PC-3 (cell line): Measurements from ENCODE around the gene ZNF423. TPM values are rescaled to one million over a fixed set of nuclear protein-coding genes. Genes with fewer than 3 reads are reported as not detected.

Source experiments
- ATAC-seq: fragments of 200-7000 bp; cut with Tn5 transposase; 2 replicates; pipeline ENCODE4 v1.9.1; 2020; ENCODE audit warnings: mild to moderate bottlenecking, moderate library complexity
- BruUV-seq: library from RNA; stranded (reverse); fragments of 400-500 nt; replicated peaks from 2 replicates; lab custom pipeline; 2021; lab: Mats Ljungman, UMichigan
- CTCF ChIA-PET: fragments of 300-600 bp; sonication (Branson Sonifier 250); formaldehyde crosslinking; loops from one replicate; lab custom pipeline; 2022; ENCODE audit warnings: antibody characterized with exemption; lab: Charles Lee
- POLR2A ChIA-PET: fragments of 300-600 bp; sonication (Branson Sonifier 250); formaldehyde crosslinking; loops from one replicate; lab custom pipeline; 2022; ENCODE audit warnings: antibody characterized with exemption; ENCODE audit not compliant: unreplicated experiment; lab: Charles Lee
- DNase-seq: peaks from one replicate; pipeline ENCODE4 v3.0.0-alpha.2; 2015
- H2AFZ ChIP-seq: fragments of 300-600 bp; sonication (generic); 2 replicates; pipeline ENCODE4 v1.6.0; 2016; ENCODE audit warnings: antibody characterized with exemption, low read length
- H3F3A ChIP-seq: fragments of 300-600 bp; sonication (generic); one replicate; pipeline ENCODE4 v1.6.0; 2017; ENCODE audit warnings: antibody characterized with exemption, low read length, control low read depth, mild to moderate bottlenecking; ENCODE audit not compliant: unreplicated experiment
- H3K27ac ChIP-seq: fragments of 300-600 bp; sonication (generic); 2 replicates; pipeline ENCODE4 v1.5.1; 2016; ENCODE audit warnings: mild to moderate bottlenecking, low read length
- H3K27me3 ChIP-seq: fragments of 300-600 bp; sonication (generic); 2 replicates; pipeline ENCODE4 v1.6.1; 2016; ENCODE audit warnings: low read length, mixed read lengths
- H3K36me3 ChIP-seq: fragments of 300-600 bp; sonication (generic); 2 replicates; pipeline ENCODE4 v1.6.1; 2016; ENCODE audit warnings: low read depth, mixed run types, low read length, mixed read lengths
- H3K4me1 ChIP-seq: fragments of 300-600 bp; sonication (generic); 2 replicates; pipeline ENCODE4 v1.5.1; 2016; ENCODE audit warnings: low read length; ENCODE audit not compliant: insufficient read depth
- H3K4me2 ChIP-seq: fragments of 300-600 bp; sonication (generic); 2 replicates; pipeline ENCODE4 v1.6.0; 2016; ENCODE audit warnings: low read length
- H3K4me3 ChIP-seq: fragments of 300-600 bp; sonication (generic); 2 replicates; pipeline ENCODE4 v1.5.1; 2016; ENCODE audit warnings: mild to moderate bottlenecking, low read length, mixed read lengths
- H3K79me2 ChIP-seq: fragments of 300-600 bp; sonication (generic); 2 replicates; pipeline ENCODE4 v1.6.1; 2017; ENCODE audit warnings: low read length, mixed read lengths
- H3K9ac ChIP-seq: fragments of 300-600 bp; sonication (generic); 2 replicates; pipeline ENCODE4 v1.6.0; 2016; ENCODE audit warnings: mild to moderate bottlenecking, low read length
- H3K9me2 ChIP-seq: fragments of 300-600 bp; sonication (generic); replicated peaks from 2 replicates; pipeline ENCODE4 v1.6.1; 2016; ENCODE audit warnings: mixed run types, low read length, mixed read lengths
- H3K9me3 ChIP-seq: fragments of 300-600 bp; sonication (generic); 2 replicates; pipeline ENCODE4 v1.6.1; 2016; ENCODE audit warnings: low read length, mixed read lengths
- H4K20me1 ChIP-seq: fragments of 300-600 bp; sonication (generic); 2 replicates; pipeline ENCODE4 v1.6.1; 2016; ENCODE audit warnings: low read length, mixed read lengths
- EZH2 ChIP-seq: fragments of 300-600 bp; sonication (generic); IDR thresholded peaks from one replicate; pipeline ENCODE4 v1.6.1; 2017; ENCODE audit warnings: antibody characterized with exemption, mild to moderate bottlenecking, low read length; ENCODE audit not compliant: unreplicated experiment
- EZH2phosphoT487 ChIP-seq: fragments of 300-600 bp; sonication (generic); IDR thresholded peaks from 2 replicates; pipeline ENCODE4 v1.6.1; 2018; ENCODE audit warnings: mild to moderate bottlenecking, antibody characterized with exemption, low read length, borderline replicate concordance
- intact Hi-C: fragments of 100-400 bp; cut with micrococcal nuclease; formaldehyde crosslinking; loops from 2 replicates; pipeline ENCODE4 v1.9.0; 2023
- total RNA-seq: library from RNA; depleted of rRNA; stranded (reverse); fragments of >200 nt; gene quantifications from 2 replicates; pipeline ENCODE4 v1.2.3, GENCODE V29; 2014
- TF ChIP-seq, protein P1 (sequence below): fragments of 300-600 bp; sonication (generic); conservative IDR thresholded peaks from 2 replicates; pipeline ENCODE4 v1.5.1; 2017; ENCODE audit warnings: antibody characterized with exemption, low read depth, mild to moderate bottlenecking, low read length

The ZNF423 gene
- total RNA-seq, 1 experiment from 2014 or later, result not detected

GRCh38 chr16:49708491-49708890 is 147.4 kb downstream of the ZNF423 start:
- H3K4me2 ChIP-seq, result no peak overlapping the region
- no peaks in the 10 kb centered on the region for H3K9me2 ChIP-seq
- ATAC-seq, result no peak
- no peaks in the 10 kb centered on the region for H3F3A ChIP-seq
- no peaks in the 10 kb centered on the region for H3K9me3 ChIP-seq
- no peak overlapping the region for H3K27ac ChIP-seq
- ChIA-PET POLR2A (no interaction called here), CTCF (no interaction called here)
- intact Hi-C loops, result no loop called here
- H3K4me3 ChIP-seq, result no peak overlapping the region
- H2AFZ ChIP-seq, result no peak overlapping the region
- H3K27me3 ChIP-seq, result peaks cover 23% of the 10 kb centered on the region
- DNase-seq, result no peak
- no peaks in the 10 kb centered on the region for H4K20me1 ChIP-seq
- no peak for TF ChIP-seq EZH2phosphoT487
- TF ChIP-seq EZH2, result no peak
- TF ChIP-seq, protein P1, sequence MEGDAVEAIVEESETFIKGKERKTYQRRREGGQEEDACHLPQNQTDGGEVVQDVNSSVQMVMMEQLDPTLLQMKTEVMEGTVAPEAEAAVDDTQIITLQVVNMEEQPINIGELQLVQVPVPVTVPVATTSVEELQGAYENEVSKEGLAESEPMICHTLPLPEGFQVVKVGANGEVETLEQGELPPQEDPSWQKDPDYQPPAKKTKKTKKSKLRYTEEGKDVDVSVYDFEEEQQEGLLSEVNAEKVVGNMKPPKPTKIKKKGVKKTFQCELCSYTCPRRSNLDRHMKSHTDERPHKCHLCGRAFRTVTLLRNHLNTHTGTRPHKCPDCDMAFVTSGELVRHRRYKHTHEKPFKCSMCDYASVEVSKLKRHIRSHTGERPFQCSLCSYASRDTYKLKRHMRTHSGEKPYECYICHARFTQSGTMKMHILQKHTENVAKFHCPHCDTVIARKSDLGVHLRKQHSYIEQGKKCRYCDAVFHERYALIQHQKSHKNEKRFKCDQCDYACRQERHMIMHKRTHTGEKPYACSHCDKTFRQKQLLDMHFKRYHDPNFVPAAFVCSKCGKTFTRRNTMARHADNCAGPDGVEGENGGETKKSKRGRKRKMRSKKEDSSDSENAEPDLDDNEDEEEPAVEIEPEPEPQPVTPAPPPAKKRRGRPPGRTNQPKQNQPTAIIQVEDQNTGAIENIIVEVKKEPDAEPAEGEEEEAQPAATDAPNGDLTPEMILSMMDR, result no peak
- no peaks in the 10 kb centered on the region for H3K79me2 ChIP-seq
- H3K36me3 ChIP-seq, result no peaks in the 10 kb centered on the region
- no peak overlapping the region for H3K9ac ChIP-seq
- no TSS peak for BruUV-seq
- H3K4me1 ChIP-seq, result no peaks in the 10 kb centered on the region

GRCh38 chr16:49706620-49707355 is 149.1 kb downstream of the ZNF423 start:
- H3K4me2 ChIP-seq, result no peak overlapping the region
- no peaks in the 10 kb centered on the region for H3K36me3 ChIP-seq
- TF ChIP-seq EZH2 (no peak), EZH2phosphoT487 (no peak)
- TF ChIP-seq, protein P1, result no peak
- CTCF ChIA-PET, result no interaction called here
- no TSS peak for BruUV-seq
- no peaks in the 10 kb centered on the region for H3K79me2 ChIP-seq
- intact Hi-C loops, result no loop called here
- H4K20me1 ChIP-seq, result no peaks in the 10 kb centered on the region
- no peaks in the 10 kb centered on the region for H3K4me1 ChIP-seq
- no peaks in the 10 kb centered on the region for H3K9me2 ChIP-seq
- no peak overlapping the region for H3K27ac ChIP-seq
- H3K27me3 ChIP-seq, result peaks cover 23% of the 10 kb centered on the region
- no peaks in the 10 kb centered on the region for H3K9me3 ChIP-seq
- ATAC-seq (no peak), DNase-seq (no peak)
- POLR2A ChIA-PET, result no interaction called here
- H3F3A ChIP-seq, result no peaks in the 10 kb centered on the region
- no peak overlapping the region for H2AFZ ChIP-seq
- H3K9ac ChIP-seq, result no peak overlapping the region
- no peak overlapping the region for H3K4me3 ChIP-seq

DNA sequence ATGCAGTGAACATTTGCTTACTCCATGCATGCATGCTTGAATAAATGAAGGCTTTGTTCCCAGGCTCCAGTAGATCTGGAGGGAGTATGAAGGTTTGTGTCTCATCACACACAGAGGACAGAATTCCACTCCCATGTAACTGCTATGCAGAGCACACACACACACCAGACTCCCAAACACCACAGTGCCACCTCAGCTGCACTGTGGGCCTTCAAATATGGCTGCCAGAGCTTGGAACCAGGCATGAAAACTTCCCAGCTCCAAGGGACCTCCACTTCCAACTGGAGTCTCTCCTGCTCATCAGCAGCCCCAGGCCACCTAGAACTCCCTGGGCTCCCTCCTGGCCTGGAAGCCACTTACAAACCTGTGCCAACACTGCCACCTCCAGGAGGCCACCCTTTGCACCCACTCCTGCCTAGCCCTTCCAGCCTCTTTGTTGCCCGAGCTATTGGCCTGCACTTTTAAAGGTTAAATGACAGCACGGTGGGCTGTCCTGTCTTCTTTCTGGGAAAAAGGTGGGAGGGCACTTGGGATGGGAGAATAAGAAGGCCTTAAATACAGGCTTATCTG is 151.2 kb downstream of the ZNF423 start:
- no TSS peak for BruUV-seq

More for the DNA sequence above, 151.2 kb downstream of the ZNF423 start:
- Histone ChIP-seq H3K27ac (no peak overlapping the region), H3K9ac (no peak overlapping the region), H3K4me3 (no peak overlapping the region), H3K36me3 (no peaks in the 10 kb centered on the region), H2AFZ (no peak overlapping the region), H3K4me1 (no peaks in the 10 kb centered on the region), H4K20me1 (no peaks in the 10 kb centered on the region), H3K4me2 (no peak overlapping the region), H3K79me2 (no peaks in the 10 kb centered on the region), H3K27me3 (peaks cover 12% of the 10 kb centered on the region), H3K9me2 (no peaks in the 10 kb centered on the region), H3F3A (no peaks in the 10 kb centered on the region), H3K9me3 (no peaks in the 10 kb centered on the region)
- POLR2A ChIA-PET, result no interaction called here
- no peak for TF ChIP-seq EZH2phosphoT487
- TF ChIP-seq, protein P1, result no peak
- TF ChIP-seq EZH2, result no peak
- DNase-seq, result no peak
- ATAC-seq, result no peak
- CTCF ChIA-PET, result no interaction called here
- intact Hi-C loops, result no loop called here
